Coronary artery (tissue), 2 donors: Measurements from ENCODE around the gene FHL2.

Source experiments
- DNase-seq: peaks from one replicate; pipeline ENCODE4 v3.0.0-alpha.2; 2017; ENCODE audit warnings: low spot score
- H3K27ac ChIP-seq, 2 donors: fragments of 200-600 bp; sonication (generic); one replicate each; pipeline ENCODE4 v1.5.1; 2016 to 2019
- H3K4me3 ChIP-seq: fragments of 200-600 bp; sonication (generic); 2 replicates; pipeline ENCODE4 v1.5.1; 2016; ENCODE audit warnings: mild to moderate bottlenecking, moderate library complexity
- TF ChIP-seq, protein P1 (sequence below): fragments of 200-600 bp; sonication (generic); IDR thresholded peaks from one replicate; pipeline ENCODE4 v1.5.1; 2019; ENCODE audit warnings: antibody characterized with exemption

The FHL2 gene

DNA sequence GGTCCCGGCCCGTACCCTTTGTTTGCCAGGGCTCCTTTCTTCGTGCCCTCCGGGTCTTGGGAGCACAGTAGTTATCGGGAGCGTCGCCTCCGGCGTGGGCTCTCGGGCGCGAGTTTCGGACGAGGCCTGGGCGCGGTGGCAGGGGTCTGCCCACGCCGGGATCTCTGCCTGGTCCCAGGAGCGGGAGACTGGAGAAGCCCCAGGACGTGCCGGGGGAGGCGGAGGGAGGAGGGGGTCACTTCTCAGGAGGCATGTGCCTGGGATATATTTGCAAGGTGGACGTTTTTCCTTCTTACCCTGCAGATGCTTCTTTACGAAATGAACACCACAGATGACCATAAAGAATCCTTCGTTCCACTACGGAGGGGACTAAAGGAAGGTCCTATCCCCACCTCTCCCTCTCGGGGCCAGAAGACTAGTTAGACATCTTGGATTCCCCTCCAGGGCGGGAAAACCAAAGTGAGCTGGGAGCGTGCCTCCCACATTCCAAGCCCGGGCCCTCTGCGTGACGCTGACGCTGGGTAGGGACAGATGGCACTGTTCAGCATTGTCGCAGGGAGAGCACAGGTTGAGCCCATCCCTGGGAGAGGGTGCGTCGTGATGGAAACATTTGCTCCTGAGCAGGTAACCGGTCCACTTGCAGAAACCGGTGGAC, 483 bp upstream of the FHL2 start:
- TF ChIP-seq, protein P1, sequence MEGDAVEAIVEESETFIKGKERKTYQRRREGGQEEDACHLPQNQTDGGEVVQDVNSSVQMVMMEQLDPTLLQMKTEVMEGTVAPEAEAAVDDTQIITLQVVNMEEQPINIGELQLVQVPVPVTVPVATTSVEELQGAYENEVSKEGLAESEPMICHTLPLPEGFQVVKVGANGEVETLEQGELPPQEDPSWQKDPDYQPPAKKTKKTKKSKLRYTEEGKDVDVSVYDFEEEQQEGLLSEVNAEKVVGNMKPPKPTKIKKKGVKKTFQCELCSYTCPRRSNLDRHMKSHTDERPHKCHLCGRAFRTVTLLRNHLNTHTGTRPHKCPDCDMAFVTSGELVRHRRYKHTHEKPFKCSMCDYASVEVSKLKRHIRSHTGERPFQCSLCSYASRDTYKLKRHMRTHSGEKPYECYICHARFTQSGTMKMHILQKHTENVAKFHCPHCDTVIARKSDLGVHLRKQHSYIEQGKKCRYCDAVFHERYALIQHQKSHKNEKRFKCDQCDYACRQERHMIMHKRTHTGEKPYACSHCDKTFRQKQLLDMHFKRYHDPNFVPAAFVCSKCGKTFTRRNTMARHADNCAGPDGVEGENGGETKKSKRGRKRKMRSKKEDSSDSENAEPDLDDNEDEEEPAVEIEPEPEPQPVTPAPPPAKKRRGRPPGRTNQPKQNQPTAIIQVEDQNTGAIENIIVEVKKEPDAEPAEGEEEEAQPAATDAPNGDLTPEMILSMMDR = no peak
- DNase-seq = no peak
- peak overlapping the region; percentile 91 for H3K4me3 ChIP-seq
- peak overlapping the region; percentile 78 to 91 for H3K27ac ChIP-seq

DNA sequence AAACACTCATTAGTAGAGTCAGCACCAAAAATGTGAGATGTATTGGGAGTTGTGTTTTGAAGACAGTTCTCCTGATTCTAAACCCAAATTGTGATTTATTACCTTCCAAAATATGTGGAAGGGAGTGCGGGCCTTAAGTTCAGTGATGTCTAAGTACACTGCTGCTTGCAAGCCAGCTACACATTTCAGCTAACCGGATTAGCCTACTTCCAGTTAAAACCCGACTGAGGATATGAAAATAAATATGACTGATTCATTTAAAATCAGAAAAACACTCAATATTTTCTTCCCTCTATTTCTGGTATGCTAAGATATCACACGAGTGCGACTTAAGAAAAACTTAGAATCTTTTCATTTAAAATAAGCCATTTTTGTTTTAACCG, 907 bp downstream of the FHL2 start:
- DNase-seq = no peak
- H3K27ac ChIP-seq = peak overlapping the region; percentile 78 to 91

DNA sequence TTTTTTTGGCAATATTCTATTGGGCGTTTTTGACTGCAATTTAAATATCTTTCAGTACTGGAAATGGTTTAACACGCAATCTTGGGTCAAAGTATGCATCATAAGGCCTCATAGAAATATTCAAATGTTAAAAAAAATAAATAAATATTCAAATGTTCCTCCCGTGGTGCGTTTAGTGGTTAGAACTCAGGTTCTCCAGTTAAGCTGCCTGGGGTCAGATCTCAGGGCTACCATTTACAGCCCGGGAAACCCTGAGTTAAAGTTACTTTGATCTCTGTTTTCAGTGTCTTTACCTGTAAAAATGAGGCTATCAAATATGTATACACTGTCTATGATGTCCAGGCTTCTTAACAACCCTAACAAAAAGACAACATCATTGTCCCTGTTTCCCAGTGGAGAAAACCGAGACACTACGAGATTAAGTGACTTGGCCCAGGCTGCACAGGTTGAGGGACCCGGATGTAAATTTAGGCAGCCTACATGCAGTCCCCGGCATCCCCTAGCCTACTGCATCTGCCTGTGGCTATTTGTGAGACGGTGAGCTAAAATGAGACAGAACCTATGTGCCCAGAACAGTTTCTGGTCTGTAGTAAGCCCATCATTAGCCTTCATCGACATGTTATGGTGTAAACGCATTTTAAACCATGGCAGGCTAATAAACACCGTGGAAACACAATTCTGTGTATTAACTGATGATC, 1.7 kb downstream of the FHL2 start:
- peak overlapping the region; percentile 91 for H3K4me3 ChIP-seq
- DNase-seq = no peak
- peak overlapping the region in 1 of 2 donors; percentile 57 for H3K27ac ChIP-seq
- TF ChIP-seq, protein P1 = no peak

More for the DNA sequence above, 907 bp downstream of the FHL2 start:
- H3K4me3 ChIP-seq = peak overlapping the region; percentile 91
- TF ChIP-seq, protein P1 = no peak

DNA sequence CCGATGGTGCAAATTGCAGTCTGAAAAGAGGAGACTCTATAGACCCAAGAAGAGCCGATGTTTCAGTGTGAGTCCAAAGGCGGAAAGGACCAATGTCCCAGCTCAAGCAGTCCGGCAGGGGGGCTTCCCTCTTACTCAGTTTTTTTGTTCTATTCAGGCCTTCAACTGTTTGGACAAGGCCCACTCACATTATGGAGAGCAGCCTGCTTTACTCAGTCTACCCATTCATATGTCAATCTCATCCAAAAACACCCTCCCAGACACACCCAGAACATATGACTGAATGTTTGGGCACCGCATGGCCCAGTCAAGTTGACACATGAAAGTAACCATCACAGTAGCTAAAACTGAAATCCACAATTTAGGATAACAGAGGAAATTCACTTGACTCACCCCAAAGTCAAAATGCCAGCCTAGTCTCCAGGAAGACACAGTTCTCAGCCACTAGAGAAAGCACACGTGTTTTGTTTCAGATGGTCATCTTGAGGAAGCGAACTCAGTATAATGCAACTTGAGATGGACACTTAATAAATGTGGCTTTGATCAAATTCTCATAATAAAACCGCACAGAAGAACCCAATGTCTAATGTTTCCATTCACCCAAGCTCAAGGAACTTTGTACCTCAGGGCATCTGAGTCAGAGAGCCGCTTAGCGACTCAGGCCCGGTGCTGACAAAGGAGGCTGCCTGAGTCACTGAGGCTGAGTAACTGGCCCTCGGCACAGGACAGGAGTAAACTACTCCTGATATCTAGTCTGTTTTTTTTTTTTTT, 2.4 kb downstream of the FHL2 start:
- H3K4me3 ChIP-seq = peak overlapping the region; percentile 5
- peak overlapping the region in 1 of 2 donors; percentile 24 for H3K27ac ChIP-seq
- no peak for DNase-seq
- TF ChIP-seq, protein P1 = no peak

DNA sequence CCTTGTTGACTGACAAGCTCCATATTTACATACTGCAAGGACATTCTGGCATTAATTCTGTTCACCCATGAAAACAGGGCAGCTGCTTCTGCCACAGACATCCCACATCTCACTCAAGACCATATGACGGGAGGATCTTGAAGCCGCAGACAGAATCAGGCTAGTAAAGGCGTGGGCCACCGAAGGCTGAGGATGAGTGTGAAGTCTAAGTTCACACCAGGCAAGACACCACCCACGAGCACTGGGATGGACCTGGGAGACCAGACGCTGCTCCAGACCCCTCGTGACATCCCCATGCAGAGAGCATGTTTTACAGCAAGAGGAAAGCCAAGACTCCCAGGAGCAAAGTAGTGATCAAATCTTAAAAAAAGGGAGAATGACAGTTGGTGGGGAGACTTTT, 3.2 kb downstream of the FHL2 start:
- peak overlapping the region in 1 of 2 donors; percentile 15 for H3K27ac ChIP-seq
- H3K4me3 ChIP-seq = no peak overlapping the region
- TF ChIP-seq, protein P1 = no peak
- no peak for DNase-seq

DNA sequence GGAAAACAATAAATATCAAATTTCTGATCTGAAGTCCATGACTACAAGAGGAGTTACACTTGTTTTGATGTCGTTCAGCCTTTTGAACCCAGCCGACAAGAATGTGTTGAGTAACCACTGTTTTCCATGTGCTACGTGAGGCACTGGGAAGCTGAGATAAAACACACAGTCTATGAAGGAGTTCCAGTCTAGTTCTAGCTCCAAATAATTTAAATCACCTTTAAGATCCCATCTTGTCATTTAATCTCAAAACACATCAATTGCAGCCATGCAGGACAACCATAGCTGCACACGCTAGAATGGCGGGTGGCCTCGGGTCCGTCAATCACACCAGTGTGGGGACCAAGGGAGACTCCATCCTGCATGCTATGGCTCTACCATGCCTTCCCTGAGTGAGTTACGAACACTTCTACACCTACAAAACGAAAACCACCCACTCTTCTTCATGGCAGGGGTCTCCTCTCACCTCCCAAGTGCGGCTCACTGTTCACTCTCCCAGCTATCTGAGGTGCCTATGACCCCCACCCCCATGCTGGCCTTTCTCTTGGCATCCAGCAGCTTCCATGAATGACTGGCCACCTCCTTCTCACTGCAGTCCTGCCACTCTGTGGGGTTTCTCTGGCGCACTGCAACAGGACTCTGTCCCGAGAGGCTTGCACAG, 3.8 kb downstream of the FHL2 start:
- DNase-seq = peak; percentile 31
- Histone ChIP-seq H3K27ac (peak overlapping the region in 1 of 2 donors; percentile 15), H3K4me3 (no peak overlapping the region)
- TF ChIP-seq, protein P1 = no peak
